ENCODE results near the gene ZNF670. TPM values are rescaled to one million over a fixed set of nuclear protein-coding genes. Genes with fewer than 3 reads are reported as not detected.
"Not testable (repeated sequence)": the region's sequence is repeated elsewhere in the genome, so short reads cannot be mapped to it uniquely, and the experiment has no call there.

Gene ZNF670
- total RNA-seq, 1 experiment from 2014 or later = 13.9 TPM

GRCh38 chr1:247037511-247038320, 40.9 kb downstream of the ZNF670 start:
- no peaks in the 10 kb centered on the region for H3K4me1 Mint-ChIP-seq
- Histone ChIP-seq H3K4ac (ENCODE audit: low read depth, low read length) (no peak overlapping the region), H3K56ac (ENCODE audit: insufficient read length, low read depth, low read length) (no peak overlapping the region), H2BK15ac (ENCODE audit: low read depth, low read length) (no peak overlapping the region), H4K20me1 (ENCODE audit: control insufficient read depth, insufficient read depth, insufficient read length) (no peaks in the 10 kb centered on the region), H3K4me2 (ENCODE audit: insufficient read depth, insufficient read length, low read length) (no peak overlapping the region), H2BK120ac (ENCODE audit: low read depth, low read length, poor library complexity, severe bottlenecking) (no peak overlapping the region), H3K9me3 (ENCODE audit: control insufficient read depth, low read depth, low read length) (peaks cover 80% of the 10 kb centered on the region), H2BK12ac (ENCODE audit: insufficient read length, low read depth, low read length) (no peak overlapping the region), H2BK5ac (ENCODE audit: insufficient read length, low read length) (no peak overlapping the region), H2AFZ (ENCODE audit: low read length) (no peak overlapping the region), H3K4me1 (ENCODE audit: insufficient read depth, low read length) (no peaks in the 10 kb centered on the region), H3K27me3 (ENCODE audit: insufficient read depth, low read length) (no peaks in the 10 kb centered on the region), H4K5ac (ENCODE audit: insufficient read length, low read depth, low read length) (no peak overlapping the region), H3K9ac (ENCODE audit: extremely low read depth, insufficient read length, low read length) (no peak overlapping the region), H4K8ac (replicated peaks; ENCODE audit: insufficient read length, low read depth, low read length) (no peak overlapping the region), H3K79me2 (ENCODE audit: insufficient read depth, low read length) (peaks cover 7% of the 10 kb centered on the region; the same call in 1 of the 2 replicates), H3T11ph (ENCODE audit: low read length) (no peak overlapping the region), H3K14ac (ENCODE audit: insufficient read depth, low read length) (no peak overlapping the region), H3K18ac (ENCODE audit: insufficient read length, low read depth, low read length) (no peak overlapping the region), H3K79me1 (ENCODE audit: insufficient read depth, low read depth, low read length, poor library complexity, severe bottlenecking) (peaks cover 2% of the 10 kb centered on the region), H2BK20ac (ENCODE audit: low read depth, low read length, poor library complexity, severe bottlenecking) (no peak overlapping the region), H3K27ac (ENCODE audit: insufficient read length, low read depth, low read length) (no peak overlapping the region), H4K91ac (ENCODE audit: insufficient read length, low read depth, low read length) (no peak overlapping the region), H3K23ac (ENCODE audit: insufficient read length, low read depth, low read length) (no peak overlapping the region), H3K23me2 (ENCODE audit: insufficient read length, low read depth, low read length, poor library complexity, severe bottlenecking) (no peaks in the 10 kb centered on the region), H2AK5ac (ENCODE audit: insufficient read length, low read length) (no peak overlapping the region)
- no peak overlapping the region for H3K4me3 Mint-ChIP-seq
- peaks cover 94 to 95% of the 10 kb centered on the region in 2 experiments for H3K9me3 Mint-ChIP-seq
- no CpG with 5 or more reads among the region's 6 CpGs for whole genome bisulfite sequencing (ENCODE audit: extremely low coverage, insufficient read length, low lambda C conversion rate)
- DNase-seq = no peak
- peaks cover 87 to 95% (median 95%) of the 10 kb centered on the region in 3 experiments for H3K36me3 Mint-ChIP-seq (ENCODE audit: insufficient read depth in 1 of 3, low read depth in 3 of 3)
- no peaks in the 10 kb centered on the region for H3K27me3 Mint-ChIP-seq (ENCODE audit: low read depth)
- TF ChIP-seq, protein P1, sequence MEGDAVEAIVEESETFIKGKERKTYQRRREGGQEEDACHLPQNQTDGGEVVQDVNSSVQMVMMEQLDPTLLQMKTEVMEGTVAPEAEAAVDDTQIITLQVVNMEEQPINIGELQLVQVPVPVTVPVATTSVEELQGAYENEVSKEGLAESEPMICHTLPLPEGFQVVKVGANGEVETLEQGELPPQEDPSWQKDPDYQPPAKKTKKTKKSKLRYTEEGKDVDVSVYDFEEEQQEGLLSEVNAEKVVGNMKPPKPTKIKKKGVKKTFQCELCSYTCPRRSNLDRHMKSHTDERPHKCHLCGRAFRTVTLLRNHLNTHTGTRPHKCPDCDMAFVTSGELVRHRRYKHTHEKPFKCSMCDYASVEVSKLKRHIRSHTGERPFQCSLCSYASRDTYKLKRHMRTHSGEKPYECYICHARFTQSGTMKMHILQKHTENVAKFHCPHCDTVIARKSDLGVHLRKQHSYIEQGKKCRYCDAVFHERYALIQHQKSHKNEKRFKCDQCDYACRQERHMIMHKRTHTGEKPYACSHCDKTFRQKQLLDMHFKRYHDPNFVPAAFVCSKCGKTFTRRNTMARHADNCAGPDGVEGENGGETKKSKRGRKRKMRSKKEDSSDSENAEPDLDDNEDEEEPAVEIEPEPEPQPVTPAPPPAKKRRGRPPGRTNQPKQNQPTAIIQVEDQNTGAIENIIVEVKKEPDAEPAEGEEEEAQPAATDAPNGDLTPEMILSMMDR (conservative IDR thresholded peaks at IDR 0.05) = no peak
- H3K27ac Mint-ChIP-seq = no peak overlapping the region

GRCh38 chr1:247032306-247032705, 46.3 kb downstream of the ZNF670 start:
- H3K18ac ChIP-seq (ENCODE audit: insufficient read length, low read depth, low read length); H3K4me1 Mint-ChIP-seq; H2BK12ac ChIP-seq (ENCODE audit: insufficient read length, low read depth, low read length); H2BK20ac ChIP-seq (ENCODE audit: low read depth, low read length, poor library complexity, severe bottlenecking); H3K79me1 ChIP-seq (ENCODE audit: insufficient read depth, low read depth, low read length, poor library complexity, severe bottlenecking); H4K8ac ChIP-seq (replicated peaks; ENCODE audit: insufficient read length, low read depth, low read length); DNase-seq; H3K9ac ChIP-seq (ENCODE audit: extremely low read depth, insufficient read length, low read length); H3T11ph ChIP-seq (ENCODE audit: low read length); H2AFZ ChIP-seq (ENCODE audit: low read length); H3K23me2 ChIP-seq (ENCODE audit: insufficient read length, low read depth, low read length, poor library complexity, severe bottlenecking); H2BK120ac ChIP-seq (ENCODE audit: low read depth, low read length, poor library complexity, severe bottlenecking); H3K56ac ChIP-seq (ENCODE audit: insufficient read length, low read depth, low read length); H3K27ac Mint-ChIP-seq; H2BK15ac ChIP-seq (ENCODE audit: low read depth, low read length); H3K79me2 ChIP-seq (ENCODE audit: insufficient read depth, low read length); H3K27me3 Mint-ChIP-seq (ENCODE audit: low read depth); H3K27me3 ChIP-seq (ENCODE audit: insufficient read depth, low read length); H2AK5ac ChIP-seq (ENCODE audit: insufficient read length, low read length); H3K4ac ChIP-seq (ENCODE audit: low read depth, low read length); H4K5ac ChIP-seq (ENCODE audit: insufficient read length, low read depth, low read length); H4K91ac ChIP-seq (ENCODE audit: insufficient read length, low read depth, low read length); H3K4me1 ChIP-seq (ENCODE audit: insufficient read depth, low read length); H3K4me3 Mint-ChIP-seq; H3K4me2 ChIP-seq (ENCODE audit: insufficient read depth, insufficient read length, low read length); H3K14ac ChIP-seq (ENCODE audit: insufficient read depth, low read length); H2BK5ac ChIP-seq (ENCODE audit: insufficient read length, low read length); H3K23ac ChIP-seq (ENCODE audit: insufficient read length, low read depth, low read length); H3K27ac ChIP-seq (ENCODE audit: insufficient read length, low read depth, low read length); H4K20me1 ChIP-seq (ENCODE audit: control insufficient read depth, insufficient read depth, insufficient read length): not testable (repeated sequence)
- Mint-ChIP-seq H3K36me3 (ENCODE audit: insufficient read depth in 1 of 3, low read depth in 3 of 3) (peaks cover 46 to 63% (median 56%) of the 10 kb centered on the region in 3 experiments), H3K9me3 (peaks cover 81 to 84% of the 10 kb centered on the region in 2 experiments)
- WGBS (ENCODE audit: extremely low coverage, insufficient read length, low lambda C conversion rate) = no CpG with 5 or more reads among the region's 30 CpGs
- peaks cover 48% of the 10 kb centered on the region for H3K9me3 ChIP-seq (ENCODE audit: control insufficient read depth, low read depth, low read length)
